Measurements from ENCODE around the gene SLC9A6. TPM values are rescaled to one million over a fixed set of nuclear protein-coding genes. Genes with fewer than 3 reads are reported as not detected.
A peak's percentile ranks its signal among the peaks of the same experiment; 100 is the strongest.

The SLC9A6 gene
- total RNA-seq, 4 donors from 2014 or later = 9.9 to 28.7 (median 17.3) TPM

DNA sequence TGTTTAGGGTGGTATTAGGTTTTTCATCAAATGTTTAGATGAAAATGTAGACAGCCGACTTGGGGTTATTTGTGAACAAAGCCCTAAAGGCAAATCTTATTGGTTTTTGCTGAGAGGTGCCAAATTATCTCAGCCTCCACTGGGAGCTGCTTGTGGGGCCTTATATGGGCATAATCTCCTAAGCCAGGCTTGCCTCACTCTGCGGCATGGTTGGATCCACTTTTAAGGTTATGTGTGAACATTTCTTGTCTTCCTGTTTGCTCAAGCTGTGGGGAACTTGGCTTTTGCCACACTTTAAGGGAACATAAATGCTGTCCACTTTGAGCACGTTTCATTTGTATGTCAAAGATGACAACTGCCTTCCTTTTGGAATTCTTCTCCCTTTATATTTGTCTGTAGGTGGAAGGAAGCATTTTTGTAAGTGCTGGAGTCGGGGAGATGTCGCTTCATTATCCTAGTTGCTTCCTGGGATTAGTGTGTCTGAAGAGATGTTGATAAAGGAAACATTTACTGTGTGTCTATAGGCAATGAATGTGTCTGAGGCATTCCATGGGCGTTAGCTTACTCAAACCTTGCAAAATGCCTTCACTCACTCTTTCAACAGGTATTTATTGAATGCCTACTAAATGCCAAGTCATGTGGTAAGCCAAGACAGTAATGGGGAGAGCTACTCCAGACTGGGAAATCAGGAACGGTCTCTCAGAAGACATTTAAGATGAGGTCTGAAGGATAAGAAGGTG is 78.3 kb downstream of the SLC9A6 start:
- no peaks in the 10 kb centered on the region for H3K36me3 ChIP-seq
- no peak overlapping the region for H3K4me3 ChIP-seq
- no peaks in the 10 kb centered on the region for H3K27me3 ChIP-seq
- H3K9me3 ChIP-seq = no peaks in the 10 kb centered on the region
- TF ChIP-seq POLR2A (IDR thresholded peaks at IDR 0.05) = no peak
- TF ChIP-seq, protein P1, sequence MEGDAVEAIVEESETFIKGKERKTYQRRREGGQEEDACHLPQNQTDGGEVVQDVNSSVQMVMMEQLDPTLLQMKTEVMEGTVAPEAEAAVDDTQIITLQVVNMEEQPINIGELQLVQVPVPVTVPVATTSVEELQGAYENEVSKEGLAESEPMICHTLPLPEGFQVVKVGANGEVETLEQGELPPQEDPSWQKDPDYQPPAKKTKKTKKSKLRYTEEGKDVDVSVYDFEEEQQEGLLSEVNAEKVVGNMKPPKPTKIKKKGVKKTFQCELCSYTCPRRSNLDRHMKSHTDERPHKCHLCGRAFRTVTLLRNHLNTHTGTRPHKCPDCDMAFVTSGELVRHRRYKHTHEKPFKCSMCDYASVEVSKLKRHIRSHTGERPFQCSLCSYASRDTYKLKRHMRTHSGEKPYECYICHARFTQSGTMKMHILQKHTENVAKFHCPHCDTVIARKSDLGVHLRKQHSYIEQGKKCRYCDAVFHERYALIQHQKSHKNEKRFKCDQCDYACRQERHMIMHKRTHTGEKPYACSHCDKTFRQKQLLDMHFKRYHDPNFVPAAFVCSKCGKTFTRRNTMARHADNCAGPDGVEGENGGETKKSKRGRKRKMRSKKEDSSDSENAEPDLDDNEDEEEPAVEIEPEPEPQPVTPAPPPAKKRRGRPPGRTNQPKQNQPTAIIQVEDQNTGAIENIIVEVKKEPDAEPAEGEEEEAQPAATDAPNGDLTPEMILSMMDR (IDR thresholded peaks at IDR 0.05) = no peak
- DNase-seq = no peak
- peak overlapping the region; percentile 22 to 72 (median 45) for H3K27ac ChIP-seq
- no peaks in the 10 kb centered on the region for H3K4me1 ChIP-seq

DNA sequence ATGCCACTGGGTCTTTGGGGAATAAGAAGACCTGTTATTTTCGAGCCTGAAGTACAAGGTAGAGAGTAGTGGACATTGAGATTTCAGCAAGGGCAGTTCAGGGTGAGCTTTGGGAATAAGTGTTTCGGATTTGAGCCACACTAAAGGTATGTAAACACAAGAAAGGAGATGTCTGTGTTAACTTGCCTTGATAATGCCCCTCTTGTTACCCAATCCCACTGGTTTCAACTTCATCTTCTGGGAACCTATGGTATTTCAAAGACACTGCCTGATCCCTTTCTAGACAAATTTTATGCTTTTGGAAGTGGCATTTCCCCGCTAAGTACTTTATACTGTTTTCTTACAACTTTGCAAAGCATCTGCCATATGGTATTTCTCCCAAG is 79.4 kb downstream of the SLC9A6 start:
- H3K27me3 ChIP-seq = no peaks in the 10 kb centered on the region
- no peak overlapping the region for H3K4me3 ChIP-seq
- TF ChIP-seq POLR2A (IDR thresholded peaks at IDR 0.05) = no peak
- TF ChIP-seq, protein P1 (IDR thresholded peaks at IDR 0.05) = no peak
- no peaks in the 10 kb centered on the region for H3K36me3 ChIP-seq
- H3K9me3 ChIP-seq = no peaks in the 10 kb centered on the region
- peak overlapping the region in 3 of 4 donors; percentile 22 to 72 (median 48) for H3K27ac ChIP-seq
- H3K4me1 ChIP-seq = no peaks in the 10 kb centered on the region
- no peak for DNase-seq

DNA sequence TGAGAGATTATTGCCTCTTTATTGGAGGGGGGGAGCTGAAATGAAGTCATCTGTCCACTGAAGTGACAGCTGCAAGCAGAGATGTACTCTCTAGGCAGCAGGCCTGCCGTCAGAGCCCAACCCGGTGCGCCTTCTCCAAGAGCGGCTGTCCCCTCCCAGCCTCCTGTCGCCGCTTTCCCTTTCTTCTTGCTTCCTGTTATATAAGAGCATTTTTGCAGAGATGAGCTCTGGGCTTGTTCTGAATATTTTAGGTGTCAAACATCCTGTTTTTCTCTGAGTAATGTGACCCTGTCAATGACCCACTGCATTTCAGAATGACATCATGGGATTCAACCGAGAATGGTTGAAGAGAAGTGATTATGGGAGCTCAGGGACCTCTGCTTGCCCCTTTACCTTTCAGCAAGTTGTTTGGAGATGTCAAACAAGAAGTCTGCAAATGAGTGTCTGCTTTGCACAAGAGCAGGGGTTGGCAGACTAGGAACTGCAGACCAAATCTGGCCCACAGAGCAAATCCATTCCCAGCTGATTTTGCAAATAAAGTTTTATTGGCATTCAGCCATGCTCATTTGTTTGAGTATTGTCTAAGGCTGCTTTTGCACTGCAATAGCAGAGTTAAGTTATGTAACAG is 79.9 kb downstream of the SLC9A6 start:
- no peaks in the 10 kb centered on the region for H3K9me3 ChIP-seq
- no peaks in the 10 kb centered on the region for H3K4me1 ChIP-seq
- no peaks in the 10 kb centered on the region for H3K36me3 ChIP-seq
- peak overlapping the region; percentile 22 to 72 (median 48) for H3K27ac ChIP-seq
- TF ChIP-seq, protein P1 (IDR thresholded peaks at IDR 0.05) = no peak
- TF ChIP-seq POLR2A (IDR thresholded peaks at IDR 0.05) = no peak
- DNase-seq = peak in 1 of 3 donors; percentile 55
- H3K27me3 ChIP-seq = no peaks in the 10 kb centered on the region
- H3K4me3 ChIP-seq = no peak overlapping the region

DNA sequence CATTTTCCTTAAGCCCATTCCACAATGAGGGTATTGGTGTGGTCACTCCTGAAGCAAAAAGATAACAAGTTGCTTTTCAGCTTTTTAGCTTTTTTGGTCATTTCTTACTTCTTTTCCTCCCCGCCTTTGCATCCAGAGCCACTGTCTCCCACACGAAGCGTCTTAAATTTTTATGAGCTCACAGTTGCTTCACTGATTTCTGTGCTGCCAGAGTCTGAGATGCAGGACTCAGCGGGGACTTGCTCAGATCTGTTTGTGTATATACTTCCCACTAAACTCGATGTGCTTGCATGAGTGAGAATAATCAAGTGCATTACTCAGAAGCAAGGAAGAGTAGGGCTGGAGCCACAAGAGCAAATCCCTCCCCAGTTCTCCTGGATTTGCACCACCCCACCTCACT is 81.9 kb downstream of the SLC9A6 start:
- TF ChIP-seq, protein P1 (IDR thresholded peaks at IDR 0.05) = no peak
- TF ChIP-seq POLR2A (IDR thresholded peaks at IDR 0.05) = no peak
- H3K9me3 ChIP-seq = no peaks in the 10 kb centered on the region
- H3K27me3 ChIP-seq = no peaks in the 10 kb centered on the region
- no peak overlapping the region for H3K4me3 ChIP-seq
- no peak for DNase-seq
- no peaks in the 10 kb centered on the region for H3K4me1 ChIP-seq
- H3K27ac ChIP-seq = peak overlapping the region in 1 of 4 donors; percentile 35
- H3K36me3 ChIP-seq = no peaks in the 10 kb centered on the region

DNA sequence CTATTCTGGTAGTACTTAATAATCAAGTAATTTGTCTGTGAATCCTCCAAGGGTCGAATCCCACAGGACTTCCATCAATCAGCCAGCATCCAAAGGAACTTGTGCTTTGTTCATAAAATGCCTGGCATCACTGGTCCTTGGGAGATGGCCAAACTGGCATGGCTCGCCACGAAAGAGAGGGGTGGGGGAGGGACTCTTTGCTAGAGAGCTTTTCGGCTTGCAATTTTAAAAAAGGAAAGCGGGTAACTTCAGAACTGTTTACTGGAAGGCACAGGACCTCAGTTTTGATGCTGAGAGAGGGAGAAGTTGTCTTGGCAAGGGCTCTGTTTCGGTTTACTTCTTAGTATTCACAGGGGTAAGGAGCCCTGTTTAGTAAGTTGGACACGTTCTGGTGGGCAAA is 82.7 kb downstream of the SLC9A6 start:
- no peak for TF ChIP-seq POLR2A (IDR thresholded peaks at IDR 0.05)
- TF ChIP-seq, protein P1 (IDR thresholded peaks at IDR 0.05) = no peak
- Histone ChIP-seq H3K9me3 (no peaks in the 10 kb centered on the region), H3K4me1 (no peaks in the 10 kb centered on the region), H3K4me3 (no peak overlapping the region), H3K27ac (peak overlapping the region in 1 of 4 donors; percentile 35), H3K36me3 (no peaks in the 10 kb centered on the region), H3K27me3 (no peaks in the 10 kb centered on the region)
- DNase-seq = no peak
